Stimulated activated CD8-positive, alpha-beta memory T cell treated with anti-CD3 and anti-CD28 coated beads, Interleukin-7, amount 100 ng/mL, for 48 hours (primary cell): Measurements from ENCODE around the gene EDAR.

ENCODE experiments used
- DNase-seq, 2 donors: peaks; one replicate each; pipeline ENCODE4 v3.0.0-alpha.2; 2020; ENCODE audit warnings: low read depth in 1 of 2; ENCODE audit errors: extremely low read depth in 1 of 2

The EDAR gene

DNA sequence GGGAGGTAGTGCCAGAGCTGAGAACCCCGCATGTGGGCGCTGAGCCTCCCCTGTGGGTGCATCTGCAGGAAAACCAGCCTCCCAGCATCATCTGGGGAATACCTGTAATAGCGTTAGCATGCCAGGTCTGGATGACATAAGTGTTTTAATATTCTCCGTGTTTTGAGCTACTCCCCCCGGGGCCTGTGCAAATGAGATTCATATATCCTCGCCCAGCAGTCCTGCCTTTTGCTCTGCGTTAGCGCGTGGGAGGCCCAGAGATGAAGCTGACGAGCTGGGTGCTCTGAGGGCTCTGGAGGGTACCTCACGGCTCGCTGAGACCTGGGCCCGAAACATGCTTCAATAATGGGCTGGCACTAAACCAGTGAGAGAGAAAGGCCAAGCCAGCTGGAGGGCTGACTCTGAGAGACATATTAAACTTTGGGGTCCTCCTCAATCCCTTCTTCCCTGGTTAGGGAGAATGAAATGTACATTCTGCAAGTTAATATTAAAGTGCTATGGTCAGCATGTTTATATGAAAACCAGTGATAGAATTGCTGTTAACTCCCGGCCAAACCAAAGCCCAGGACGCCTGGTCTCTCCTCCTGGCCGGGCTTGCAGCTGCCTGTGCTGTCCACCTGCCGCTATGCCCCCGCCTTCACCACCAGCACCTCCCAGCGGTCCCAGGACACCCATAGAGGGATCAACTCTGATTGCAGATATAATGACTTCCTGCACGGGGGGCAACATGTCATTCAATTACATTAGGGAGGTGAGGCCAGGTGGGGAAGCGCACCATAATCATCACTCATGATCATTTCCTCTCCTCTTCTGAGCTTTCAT lies 77.0 kb downstream of the EDAR start:
- DNase-seq = no peak

DNA sequence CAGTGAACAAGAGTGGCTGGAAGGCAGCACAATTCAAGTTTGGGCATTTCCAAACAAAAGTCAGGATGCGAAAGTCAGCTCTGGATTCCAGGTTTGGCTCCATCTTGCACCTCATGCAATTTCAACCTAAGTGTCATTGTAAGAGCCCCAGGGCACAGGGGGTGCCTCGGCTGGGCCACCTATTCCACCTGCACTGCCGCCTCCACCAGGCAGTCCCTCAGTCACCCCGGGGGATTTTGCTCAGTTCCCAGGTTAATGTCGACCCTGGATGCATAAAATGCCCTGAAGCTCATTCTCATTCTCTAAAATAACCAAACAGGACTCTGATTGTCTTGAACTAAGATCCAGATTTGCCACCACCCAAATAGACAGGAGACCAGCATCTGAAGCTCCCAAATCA lies 77.6 kb downstream of the EDAR start:
- no peak for DNase-seq

DNA sequence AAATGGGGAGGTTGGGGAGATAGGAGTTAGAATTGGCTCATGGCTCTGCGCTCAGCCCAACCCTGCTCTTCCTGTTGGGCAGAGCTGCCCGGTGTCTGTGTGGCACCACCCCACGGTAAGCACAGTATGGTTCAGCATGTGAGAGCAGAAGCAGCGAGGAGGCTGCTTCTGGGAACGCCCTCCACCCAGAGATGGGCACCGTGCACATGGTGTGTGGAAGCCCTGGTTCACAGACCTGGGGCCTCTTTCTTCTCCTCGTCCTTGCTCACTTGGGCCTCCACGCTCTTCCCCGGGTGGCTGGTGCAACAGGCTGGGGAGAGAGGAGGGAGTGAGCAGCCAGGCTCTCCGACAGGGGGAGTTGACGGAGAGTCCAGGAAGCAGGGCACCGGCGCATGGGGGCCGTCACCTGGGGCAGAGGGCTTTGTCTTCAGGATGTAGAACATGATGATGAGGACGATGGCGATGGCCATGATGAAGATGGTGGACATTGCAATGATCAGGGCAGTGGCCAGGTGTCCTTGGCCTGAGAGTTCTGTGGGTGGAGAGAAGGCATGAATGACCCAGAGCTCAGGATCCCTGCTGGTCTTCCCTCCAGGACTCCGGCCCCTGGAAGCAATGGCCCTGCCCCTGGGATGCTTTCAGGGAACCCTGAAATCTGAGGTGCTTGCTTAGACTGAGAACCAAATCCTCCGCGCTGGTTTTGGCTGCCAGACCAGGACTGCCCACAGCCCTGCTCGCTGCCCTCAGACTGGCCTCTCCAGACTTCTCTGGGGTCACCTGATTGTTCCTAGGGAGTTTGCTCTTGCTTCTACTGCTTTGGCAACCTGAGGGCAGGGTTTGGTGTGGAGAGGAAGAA lies 78.3 kb downstream of the EDAR start:
- DNase-seq = no peak

DNA sequence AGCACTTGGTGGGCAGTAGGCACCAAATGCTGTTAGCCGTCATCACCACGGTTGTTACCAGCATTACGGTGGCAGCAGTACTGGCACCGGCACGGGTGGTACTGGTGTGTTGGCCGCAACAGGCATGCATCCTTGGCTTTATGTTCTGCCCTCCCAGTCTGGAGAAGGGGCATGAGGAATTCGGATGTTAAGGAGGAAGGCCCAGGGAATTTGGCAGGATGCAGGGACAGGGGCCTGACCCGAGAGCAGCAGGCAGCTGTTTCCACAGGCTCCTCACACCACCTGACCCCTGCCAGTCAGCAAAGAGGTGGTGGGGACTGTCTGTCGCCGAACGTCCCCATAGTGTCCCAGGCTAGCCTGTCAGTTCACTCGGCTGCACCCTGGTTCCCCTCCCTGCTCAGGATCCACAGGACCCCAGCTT lies 79.0 kb downstream of the EDAR start:
- DNase-seq = no peak

DNA sequence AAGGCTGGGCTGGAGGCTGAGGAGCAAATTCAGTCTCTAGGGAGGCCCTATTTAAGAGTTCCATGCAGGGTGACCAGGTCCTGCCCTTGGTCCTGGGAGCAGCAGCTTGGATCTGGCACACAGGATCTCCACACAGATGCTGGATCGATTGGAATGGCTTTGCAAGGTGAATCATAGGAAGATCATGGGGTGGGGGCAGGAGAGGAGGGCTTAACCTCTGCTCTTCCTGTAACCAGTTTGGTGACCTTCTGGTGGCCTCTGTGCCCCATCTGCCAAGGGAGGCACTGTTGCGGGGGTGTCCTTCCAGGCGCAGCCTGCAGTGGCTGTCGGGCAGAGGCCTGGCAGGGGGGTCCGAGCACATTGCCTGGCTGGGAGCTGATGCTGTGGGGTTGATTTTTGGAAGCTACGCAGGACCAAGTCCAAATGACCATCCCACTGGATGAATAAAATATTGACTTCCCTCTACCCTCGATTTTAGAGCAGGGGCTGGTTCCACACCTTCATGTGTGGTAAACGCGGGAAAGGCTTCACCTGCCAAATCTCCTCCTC lies 79.7 kb downstream of the EDAR start:
- DNase-seq = no peak

DNA sequence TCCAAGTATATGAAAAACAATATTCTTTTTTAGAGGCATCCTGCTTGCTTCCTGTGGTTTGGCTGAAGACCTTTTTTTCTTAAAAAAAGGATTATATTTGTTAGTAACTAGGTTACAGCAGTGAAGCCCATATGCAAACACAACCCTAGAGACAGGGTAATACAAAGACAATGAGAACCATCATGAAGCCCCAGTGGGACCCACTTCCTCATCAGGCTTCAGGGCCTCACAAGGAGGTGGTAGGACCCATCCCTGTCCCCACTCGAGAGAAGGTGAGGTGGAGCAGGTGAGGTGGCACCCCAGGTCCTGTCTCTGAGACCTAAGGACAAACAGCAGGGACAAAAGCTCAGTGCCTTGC lies 80.3 kb downstream of the EDAR start:
- no peak for DNase-seq

DNA sequence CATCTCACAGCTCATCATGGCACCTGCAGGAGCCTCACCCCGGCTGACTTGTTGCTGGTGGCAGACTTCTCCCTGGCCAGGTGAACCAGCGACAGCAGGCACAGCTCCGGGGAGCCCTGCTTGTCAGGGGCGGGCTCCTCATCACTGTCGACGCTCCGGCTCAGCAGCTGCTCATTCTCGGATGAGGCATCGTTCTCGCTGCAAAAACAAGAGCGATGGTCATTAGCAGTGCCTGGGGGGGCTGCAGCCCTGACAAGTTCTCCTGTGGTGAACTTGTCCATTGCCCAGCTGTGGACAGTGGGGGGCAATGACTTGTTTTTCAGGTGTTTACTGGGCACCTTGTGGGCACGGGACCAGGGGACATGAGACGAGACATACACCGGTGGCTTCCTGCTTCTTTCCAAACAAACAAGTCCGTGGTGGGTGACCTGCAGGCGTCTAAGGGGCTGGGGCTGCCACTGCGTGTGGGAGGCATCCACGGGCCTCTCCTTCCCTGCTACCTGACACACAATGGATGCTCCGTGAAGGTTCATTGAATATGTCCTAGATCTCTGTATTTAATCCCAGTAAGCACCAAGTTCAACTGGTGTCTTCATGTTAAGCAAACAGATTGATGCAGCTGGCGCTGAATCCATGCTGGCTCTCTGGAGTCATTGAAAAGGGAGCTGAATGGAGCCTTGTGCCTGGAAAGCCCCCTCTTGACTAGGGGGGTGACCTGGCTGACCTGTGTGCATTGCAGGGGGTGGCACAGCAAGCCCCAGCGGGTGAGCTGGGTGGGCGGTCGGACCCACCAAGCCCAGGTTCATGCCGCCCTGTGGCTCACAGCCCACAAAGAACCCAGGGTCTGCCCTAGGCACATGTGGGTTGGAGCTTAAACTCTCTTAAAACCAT lies 81.0 kb downstream of the EDAR start:
- DNase-seq = no peak

DNA sequence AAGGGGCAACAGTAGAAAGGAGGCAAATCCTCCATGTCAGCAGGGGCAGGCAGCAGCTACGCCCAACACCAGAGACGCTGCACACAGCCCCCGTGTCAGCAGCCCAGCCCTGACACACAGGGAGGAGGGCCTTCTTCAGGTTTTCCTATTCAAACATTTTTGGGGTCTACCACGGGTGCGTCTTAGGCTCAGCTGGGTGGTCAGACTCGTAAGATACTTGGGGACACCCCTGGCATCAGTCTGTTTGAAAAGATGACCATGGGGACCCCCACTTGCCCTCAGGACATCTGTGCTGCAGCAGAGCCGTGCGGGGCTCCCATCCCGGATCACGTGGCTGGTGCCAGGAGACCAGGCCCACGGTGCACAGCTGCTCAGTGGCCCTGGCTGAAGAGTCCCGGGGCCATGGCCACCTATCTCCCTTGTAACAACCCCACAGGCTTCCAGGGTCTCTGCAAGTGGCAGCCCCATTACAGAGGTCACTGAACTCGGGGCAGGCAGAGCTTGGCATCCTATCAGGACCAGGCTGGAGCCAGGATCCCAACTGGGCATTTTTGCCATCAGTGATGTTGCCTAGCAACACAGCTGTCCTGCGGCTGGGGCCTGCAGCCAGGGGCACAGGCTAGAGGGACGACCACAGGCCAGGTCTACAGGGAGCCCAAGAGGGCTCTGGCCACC lies 82.5 kb downstream of the EDAR start:
- DNase-seq = no peak

DNA sequence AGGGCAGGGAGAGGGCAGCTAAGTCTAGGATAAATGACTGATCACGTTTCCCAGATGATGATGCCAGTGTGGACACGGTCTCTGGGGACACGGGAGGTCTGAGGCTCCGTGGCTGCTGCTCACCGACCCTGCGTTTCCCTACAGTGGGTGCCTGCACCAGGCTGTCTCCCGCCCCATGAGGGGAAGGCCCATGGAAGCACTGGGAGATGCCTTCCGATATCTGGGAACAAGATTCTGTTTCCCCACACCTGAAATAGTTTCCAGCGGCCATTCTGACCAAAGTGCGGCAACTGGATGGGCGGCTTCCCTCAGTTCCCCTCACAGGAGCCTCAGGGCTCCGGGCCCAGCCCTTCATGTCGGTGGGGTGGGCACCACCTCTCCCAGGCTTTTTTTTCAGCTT lies 83.1 kb downstream of the EDAR start:
- no peak for DNase-seq

DNA sequence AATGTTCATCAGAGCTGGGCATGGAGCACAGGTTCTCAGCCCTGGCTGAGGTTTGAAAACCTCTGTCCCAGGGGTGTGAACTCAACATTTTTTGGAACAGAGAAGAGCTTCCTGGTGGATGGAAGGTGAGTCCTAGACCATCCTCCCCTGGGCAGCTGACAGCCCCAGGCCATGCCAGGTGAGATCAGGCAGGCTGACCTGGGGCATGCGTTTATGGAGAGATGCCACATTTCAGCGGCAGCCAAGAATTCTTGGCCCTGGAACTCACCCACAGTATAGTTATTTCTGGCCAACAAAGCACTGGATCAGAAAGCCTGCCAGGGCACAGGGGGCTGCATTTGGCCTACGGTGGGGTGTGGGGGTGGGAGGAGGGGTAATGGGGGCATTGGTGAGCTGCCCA lies 83.8 kb downstream of the EDAR start:
- no peak for DNase-seq

DNA sequence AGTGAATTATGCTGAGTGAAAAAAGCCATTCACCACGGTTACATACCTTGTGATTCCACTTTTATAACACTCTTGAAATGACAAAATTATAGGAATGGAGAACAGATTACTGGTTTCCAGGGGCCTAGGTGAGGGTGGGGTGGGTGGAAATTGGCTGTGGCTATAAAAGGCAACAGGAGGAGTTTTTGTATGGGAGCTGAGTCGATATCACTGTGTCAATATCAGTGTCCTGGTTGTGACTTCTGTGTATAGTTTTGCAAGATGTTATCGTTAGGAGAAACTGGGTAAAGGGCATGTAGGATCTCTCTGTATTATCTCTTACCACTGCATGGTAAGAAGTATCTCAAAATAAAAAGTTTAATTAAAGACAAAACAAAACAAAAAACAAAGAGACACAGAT lies 84.3 kb downstream of the EDAR start:
- DNase-seq = no peak

DNA sequence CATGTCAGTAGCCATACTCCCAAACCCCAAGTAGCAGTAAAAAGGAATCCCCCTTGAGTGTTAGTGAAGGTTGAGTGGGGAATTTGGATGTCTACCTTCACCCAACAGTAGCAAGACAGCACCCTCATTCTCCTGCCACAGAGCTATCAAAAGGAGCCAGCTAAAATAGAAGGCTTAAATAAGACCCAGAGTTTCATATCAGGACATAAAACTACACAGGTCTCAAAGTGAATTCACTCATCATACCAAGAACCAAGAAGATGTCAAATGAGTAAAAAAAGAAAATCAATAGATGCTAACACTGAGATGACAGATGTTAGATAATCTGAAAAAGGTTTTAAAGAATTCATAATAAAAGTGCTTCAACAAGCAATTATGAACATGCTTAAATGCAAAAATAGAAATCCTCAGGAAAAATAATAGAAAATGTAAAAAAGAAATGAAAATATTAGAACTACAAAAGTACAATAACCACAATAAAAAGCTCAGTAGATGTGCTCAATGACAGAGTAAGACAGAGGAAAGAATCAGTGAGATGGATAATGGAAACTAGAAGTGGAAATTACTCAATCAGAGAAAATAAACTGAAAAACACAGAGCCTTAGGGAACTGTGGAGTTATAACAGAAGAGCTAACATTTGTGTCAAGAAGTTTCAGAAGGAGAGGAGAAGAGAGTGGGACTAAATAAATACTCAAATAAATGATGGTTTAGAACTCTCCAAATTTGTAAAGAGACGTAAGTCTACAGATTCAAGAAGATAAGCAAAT lies 90.5 kb downstream of the EDAR start:
- DNase-seq = no peak

DNA sequence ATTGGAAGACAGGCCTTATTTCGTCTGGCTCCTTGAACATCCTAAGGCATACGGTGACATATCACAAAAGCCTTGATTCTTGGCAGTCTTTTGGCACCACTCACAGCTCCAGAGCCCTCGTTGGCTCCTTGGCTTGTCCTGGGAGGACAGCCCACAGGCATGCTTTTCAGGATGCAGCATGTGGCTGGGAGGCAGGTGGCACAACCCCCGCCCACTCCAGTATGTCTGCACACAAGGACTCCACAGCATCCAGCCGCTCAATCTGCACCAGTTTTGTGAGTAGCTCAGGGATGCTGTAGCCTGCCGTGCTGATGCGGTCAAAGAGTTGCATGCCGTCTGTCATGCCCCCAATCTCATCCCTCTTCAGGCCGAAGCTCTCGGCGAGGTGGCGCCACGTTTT lies 92.3 kb downstream of the EDAR start:
- DNase-seq = no peak

DNA sequence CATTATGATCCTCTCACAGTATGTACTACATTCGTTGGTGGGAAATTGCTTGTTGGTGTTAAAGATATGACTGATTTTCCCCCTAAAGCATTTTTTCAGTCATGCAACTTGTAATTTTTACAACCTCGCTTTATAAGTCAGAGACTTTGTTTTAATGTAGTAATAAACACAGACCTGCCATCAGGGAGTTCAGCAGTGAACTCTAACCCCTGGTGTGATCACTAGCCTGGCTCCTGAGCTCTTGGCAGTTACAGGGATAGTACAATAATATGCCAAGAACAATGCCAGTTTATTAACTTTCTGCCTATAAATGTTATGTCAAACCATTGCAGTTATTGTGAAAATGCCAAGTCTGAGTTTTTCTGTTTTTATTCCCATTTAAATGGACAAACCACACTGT lies 93.8 kb downstream of the EDAR start:
- no peak for DNase-seq

DNA sequence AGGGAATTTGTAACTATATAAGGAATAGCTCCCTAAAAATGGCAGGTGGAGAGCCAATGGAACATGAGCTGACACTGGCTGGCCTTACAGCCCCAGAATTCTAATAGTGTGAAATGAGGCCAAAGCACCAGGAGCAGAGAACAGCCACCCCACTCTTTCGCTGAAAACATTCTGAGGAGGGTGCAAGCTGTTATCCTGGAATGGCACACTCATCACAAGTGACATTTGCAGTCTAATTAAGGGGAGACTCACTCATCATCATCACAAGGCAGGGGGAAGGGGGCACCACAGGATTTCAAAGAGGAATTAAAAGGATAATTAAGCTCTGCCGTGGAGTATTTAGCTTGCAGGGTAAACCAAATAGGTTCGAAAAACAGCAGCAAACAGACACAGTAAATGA lies 94.3 kb downstream of the EDAR start:
- DNase-seq = no peak

DNA sequence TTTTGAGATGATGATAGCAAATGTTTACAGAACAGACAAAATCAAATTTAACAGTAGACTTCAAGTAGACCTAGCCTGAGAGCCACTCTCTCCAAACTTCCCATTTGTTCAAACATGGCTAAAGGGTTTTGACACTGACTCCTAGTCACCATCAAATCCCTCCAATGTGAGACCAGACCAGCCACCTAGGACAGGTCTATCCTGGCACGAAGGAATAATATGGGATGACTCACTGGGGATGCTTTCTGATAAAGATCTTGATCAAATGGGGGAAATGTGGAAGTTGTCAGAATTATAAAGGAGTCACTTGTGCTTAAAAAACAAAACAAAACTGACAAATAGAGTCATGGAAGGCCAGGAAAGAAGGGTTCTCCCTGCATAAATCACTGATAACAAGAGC lies 95.7 kb downstream of the EDAR start:
- no peak for DNase-seq

DNA sequence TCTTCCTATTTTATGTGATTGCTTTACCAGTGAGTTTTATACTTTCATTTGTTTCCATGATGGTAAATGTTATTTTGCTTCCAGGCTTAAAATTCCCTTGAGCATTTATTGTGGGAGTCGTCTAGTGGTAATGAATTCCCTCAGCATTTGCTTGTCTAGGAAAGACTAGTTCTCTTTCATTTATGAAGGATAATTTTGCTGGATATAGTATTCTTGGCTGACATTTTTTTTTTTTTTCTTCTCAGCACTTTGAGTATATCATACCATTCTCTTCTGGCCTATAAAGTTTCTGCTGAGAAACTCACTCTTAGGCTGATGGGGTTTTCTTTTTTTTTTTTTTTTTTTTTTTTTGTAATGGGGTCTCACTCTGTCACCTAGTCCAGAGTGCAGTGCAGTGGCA lies 99.1 kb downstream of the EDAR start:
- DNase-seq = no peak

DNA sequence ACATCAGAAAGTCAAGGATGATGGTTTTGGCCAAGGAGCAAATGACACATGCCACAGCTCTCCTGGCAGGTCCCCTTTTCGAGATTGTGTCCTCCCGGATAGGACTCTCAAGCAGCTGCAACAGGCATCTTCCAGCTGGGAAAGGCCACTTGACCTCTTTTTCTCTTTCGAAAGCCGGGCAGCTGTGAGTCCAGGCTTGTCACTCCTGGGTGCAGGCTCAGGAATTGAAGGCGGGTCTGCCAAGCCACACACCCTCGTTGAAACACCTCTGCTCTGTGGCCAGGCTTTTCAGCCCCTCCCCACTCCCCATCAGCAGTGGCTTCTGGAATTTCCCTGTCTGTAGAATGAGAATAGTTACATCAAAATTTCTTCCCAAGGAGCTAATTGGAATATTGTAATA lies 104.4 kb downstream of the EDAR start:
- DNase-seq = no peak

DNA sequence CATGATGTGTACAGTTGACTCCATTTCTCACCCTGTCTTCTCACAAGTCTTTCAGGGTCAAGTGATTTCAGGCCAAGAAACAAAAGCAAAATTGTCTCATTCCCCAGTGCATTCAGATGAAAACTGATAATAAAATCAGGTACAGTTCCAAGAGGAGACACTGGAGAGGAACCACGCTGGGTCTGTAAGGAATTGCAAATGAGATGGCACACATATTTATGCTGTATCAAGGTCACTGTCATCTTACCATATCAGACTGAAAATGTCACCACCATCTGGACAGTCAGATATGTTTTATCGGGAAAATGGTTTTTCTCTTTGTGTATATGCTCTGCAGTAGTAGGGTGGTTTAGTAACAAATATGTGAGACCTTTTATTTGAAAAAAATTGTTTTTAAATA lies 110.7 kb downstream of the EDAR start:
- DNase-seq = no peak

DNA sequence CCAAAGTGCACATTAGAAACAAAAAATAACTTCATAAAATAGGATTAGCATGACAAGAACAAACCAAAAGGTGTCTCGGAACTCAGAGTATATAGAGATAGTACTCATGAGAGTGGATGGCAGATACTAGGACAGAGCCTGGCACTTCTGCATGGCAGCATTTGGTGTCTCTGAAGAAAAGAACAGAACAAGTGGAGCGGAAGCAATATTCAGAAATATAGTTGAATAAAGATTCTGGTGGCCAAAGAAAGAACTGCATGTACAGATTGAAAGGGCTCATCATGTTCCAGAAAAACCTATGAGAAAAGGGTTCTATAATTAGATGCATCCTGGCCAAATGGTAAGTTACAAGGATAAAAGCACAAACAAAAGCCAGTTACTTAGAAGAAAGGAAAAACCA lies 111.5 kb downstream of the EDAR start:
- DNase-seq = no peak
